Psoas muscle (tissue), 8 donors: ENCODE results near the gene DHRS12. TPM values are rescaled to one million over a fixed set of nuclear protein-coding genes. Genes with fewer than 3 reads are reported as not detected.

ENCODE experiments used
- ATAC-seq, 4 donors: fragments of 200-7000 bp; cut with Tn5 transposase; one replicate each; pipeline ENCODE4 v1.9.1; 2020; ENCODE audit warnings: moderate library complexity in 3 of 4, mild to moderate bottlenecking in 2 of 4
- DNase-seq, 2 donors: peaks; one replicate each; pipeline ENCODE4 v3.0.0-alpha.2; 2020
- H3K27ac ChIP-seq: fragments of 200-600 bp; one replicate; pipeline ENCODE4 v1.8.0; 2022
- H3K27me3 ChIP-seq, 3 donors: fragments of 200-600 bp in 1 of 3; one replicate each; pipeline versions ENCODE4 v1.6.1 to v1.8.0; 2013 to 2022; ENCODE audit warnings: low read length in 2 of 3, mild to moderate bottlenecking in 2 of 3, moderate library complexity in 1 of 3; ENCODE audit not compliant: insufficient read depth in 3 of 3
- H3K36me3 ChIP-seq, 2 donors: fragments of 200-600 bp in 1 of 2; one replicate each; pipeline versions ENCODE4 v1.6.1 to v1.8.0; 2013 to 2022; ENCODE audit warnings: low read depth in 1 of 2, mild to moderate bottlenecking in 1 of 2, moderate library complexity in 1 of 2; ENCODE audit not compliant: insufficient read depth in 1 of 2
- H3K4me1 ChIP-seq: fragments of 200-600 bp; one replicate; pipeline ENCODE4 v1.8.0; 2022
- H3K4me3 ChIP-seq: fragments of 200-600 bp; one replicate; pipeline ENCODE4 v1.8.0; 2022; ENCODE audit warnings: mild to moderate bottlenecking
- H3K9me3 ChIP-seq: fragments of 200-600 bp; one replicate; pipeline ENCODE4 v1.8.0; 2022
- WGBS, 3 donors: extraction: QIAGEN DNeasy Blood & Tissue Kit; methylation state at CpG; one replicate each; pipeline versions ENCODE4 v1.1.6 to v1.1.7; 2013; 5-methylcytosine and 5-hydroxymethylcytosine counted together
- intact Hi-C, 2 donors: fragments of 100-400 bp; cut with DNase I; formaldehyde crosslinking; loops; one replicate each; pipeline versions ENCODE4 v1.11.0 to v1.14.2; 2022
- polyA plus RNA-seq, 3 donors: library from polyadenylated mRNA; stranded (reverse); fragments of 200-250 nt; gene quantifications; one replicate each; pipeline ENCODE4 v1.2.3, GENCODE V29; 2013
- total RNA-seq, 4 donors: library from RNA; stranded (reverse); fragmentation: NEBNext Ultra II Directional in 2 of 4; extraction: Animal tissue kit (Norgen Biotek cat#: 25700) in 2 of 4; gene quantifications; one replicate each; pipeline versions ENCODE4 v1.2.1 to v1.2.4, GENCODE V29; 2021 to 2023
- TF ChIP-seq, protein P1 (sequence below): fragments of 200-600 bp; IDR thresholded peaks from one replicate; pipeline ENCODE4 v1.8.0; 2022; ENCODE audit warnings: antibody characterized with exemption
- donor health status: healthy with polysubstance abuse.
- donor health status: DM: no; HTN: no; CAD: no; lungs with moderate emphysema.
- donor health status: Bipolar disorder and iron deficiency.
- donor health status: healthy.
- donor health status: DM: yes; HTN: yes; CAD: no.
- donor health status: DM: no; HTN: no; CAD: no.
- donor health status: DM: no; HTN: no; CAD: no.
- donor health status: DM: yes; HTN: yes; CAD: no.

The DHRS12 gene
- total and polyA plus RNA-seq, 7 donors = 3.4 to 10.1 (median 4.9) TPM

DNA sequence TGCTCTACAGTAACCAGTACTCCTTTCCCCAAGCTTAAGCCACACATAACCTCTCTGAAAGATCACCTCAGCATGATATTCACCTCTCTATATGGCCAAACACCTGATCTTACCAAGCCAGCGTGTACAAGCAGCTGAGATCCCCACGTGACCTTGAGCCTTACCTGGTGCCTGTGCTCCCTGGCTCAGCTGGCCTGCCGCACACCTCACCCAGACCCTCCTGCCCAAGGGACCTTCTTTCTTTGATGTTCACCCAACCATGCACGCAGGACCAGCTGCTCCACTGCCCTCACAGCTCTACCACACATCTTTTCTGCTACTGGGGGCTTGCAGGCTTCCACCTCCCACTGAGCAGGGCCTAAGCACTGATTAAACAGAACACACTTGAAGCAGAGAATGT, 9.0 kb downstream of the DHRS12 start:
- Histone ChIP-seq H3K9me3 (no peaks in the 10 kb centered on the region), H3K4me1 (no peaks in the 10 kb centered on the region), H3K4me3 (no peak overlapping the region), H3K27me3 (no peaks in the 10 kb centered on the region), H3K27ac (no peak overlapping the region), H3K36me3 (peaks cover 2 to 35% of the 10 kb centered on the region in 2 donors)
- ATAC-seq = no peak
- intact Hi-C loops = loop anchor here in 1 of 2 donors (10.0 kb wide), 1 partner anchor 360 kb away; no protein-coding TSS in a partner anchor
- TF ChIP-seq, protein P1, sequence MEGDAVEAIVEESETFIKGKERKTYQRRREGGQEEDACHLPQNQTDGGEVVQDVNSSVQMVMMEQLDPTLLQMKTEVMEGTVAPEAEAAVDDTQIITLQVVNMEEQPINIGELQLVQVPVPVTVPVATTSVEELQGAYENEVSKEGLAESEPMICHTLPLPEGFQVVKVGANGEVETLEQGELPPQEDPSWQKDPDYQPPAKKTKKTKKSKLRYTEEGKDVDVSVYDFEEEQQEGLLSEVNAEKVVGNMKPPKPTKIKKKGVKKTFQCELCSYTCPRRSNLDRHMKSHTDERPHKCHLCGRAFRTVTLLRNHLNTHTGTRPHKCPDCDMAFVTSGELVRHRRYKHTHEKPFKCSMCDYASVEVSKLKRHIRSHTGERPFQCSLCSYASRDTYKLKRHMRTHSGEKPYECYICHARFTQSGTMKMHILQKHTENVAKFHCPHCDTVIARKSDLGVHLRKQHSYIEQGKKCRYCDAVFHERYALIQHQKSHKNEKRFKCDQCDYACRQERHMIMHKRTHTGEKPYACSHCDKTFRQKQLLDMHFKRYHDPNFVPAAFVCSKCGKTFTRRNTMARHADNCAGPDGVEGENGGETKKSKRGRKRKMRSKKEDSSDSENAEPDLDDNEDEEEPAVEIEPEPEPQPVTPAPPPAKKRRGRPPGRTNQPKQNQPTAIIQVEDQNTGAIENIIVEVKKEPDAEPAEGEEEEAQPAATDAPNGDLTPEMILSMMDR = no peak
- no peak for DNase-seq
- 53 to 92% (median 86%) methylated on average over 4 of the region's 4 CpGs for WGBS, 3 donors

DNA sequence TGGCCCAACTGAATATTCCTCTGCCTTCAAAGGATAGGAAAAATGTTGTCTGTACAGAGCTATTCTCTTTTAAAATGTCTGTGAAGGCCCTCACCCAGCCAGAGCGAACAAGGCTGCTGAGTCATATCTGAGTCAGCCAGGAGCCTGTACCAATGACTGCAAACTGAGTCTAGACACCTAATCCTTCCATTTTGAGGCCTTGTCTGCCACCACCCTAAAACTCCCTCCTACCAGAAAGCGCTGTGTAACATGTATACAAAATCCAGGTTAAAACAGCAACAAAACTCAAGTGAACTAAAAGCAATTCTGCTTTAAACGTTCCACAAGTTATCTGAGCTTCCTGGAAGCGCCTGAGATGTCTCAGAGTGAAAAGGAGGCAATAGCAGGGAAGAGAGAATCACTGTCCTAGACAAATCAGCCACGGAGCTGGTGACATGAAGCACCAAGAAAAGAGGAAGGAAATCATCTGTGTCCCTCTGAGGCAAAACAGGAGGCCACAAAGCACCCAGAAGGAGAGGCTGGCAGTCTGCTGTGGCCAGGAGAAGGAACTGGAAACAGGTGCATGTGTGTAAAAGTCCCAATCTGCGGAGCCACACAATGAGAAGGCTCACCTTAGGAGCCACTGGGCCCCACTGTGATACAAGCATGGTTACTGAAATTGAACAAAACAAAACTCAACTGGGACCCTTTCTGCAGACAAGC, 10.2 kb downstream of the DHRS12 start:
- WGBS, 3 donors = 70 to 81% (median 75%) methylated on average over 6 of the region's 6 CpGs
- intact Hi-C loops = loop anchor here in 1 of 2 donors (10.0 kb wide), 1 partner anchor 359 kb away; no protein-coding TSS in a partner anchor
- Histone ChIP-seq H3K27me3 (no peaks in the 10 kb centered on the region), H3K4me1 (no peaks in the 10 kb centered on the region), H3K4me3 (no peak overlapping the region), H3K36me3 (peaks cover 2 to 35% of the 10 kb centered on the region in 2 donors), H3K27ac (no peak overlapping the region), H3K9me3 (no peaks in the 10 kb centered on the region)
- DNase-seq (no peak), ATAC-seq (peak in 2 of 4 donors; percentile 53 to 61)
- TF ChIP-seq, protein P1 = no peak

DNA sequence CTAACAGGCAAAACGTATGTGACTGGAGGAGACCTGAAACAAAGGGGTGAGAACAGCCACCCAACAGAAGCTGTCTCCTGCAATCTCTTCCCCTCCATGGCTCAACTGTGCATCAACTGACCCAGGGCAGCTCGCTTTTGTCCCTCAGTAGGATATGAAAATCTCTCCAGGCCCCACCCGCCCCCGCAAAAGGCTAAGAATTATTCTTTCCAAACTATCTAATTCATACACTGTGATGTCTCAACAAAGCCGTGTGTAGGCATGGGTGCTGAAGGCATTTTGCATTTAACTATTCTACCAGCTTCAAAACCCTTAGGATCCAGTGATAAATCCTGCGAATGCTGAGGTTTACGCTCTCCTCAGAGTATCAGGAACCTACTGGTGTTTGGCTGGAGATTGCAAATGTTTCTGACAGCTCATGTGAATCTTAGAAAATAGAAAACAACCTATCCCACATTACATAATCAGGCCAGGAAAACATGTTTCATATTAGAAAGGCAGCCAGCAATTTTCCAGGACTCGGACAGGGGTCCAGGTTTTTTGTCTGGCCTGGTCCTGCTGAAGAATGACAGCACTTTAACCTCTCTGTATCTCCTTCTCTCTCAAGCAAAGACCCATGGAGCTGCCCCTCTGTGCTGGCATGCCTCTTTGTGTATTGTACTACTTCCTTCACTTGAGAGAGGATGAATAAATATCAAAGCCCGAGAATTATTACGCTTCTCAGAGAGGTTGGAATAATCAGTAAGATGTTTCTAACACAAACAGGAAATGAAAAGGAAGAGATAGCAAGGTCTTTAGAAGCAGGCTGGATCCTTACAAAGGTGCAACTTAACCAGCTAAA, 17.3 kb downstream of the DHRS12 start:
- no peak overlapping the region for H3K4me3 ChIP-seq
- peaks cover 8% of the 10 kb centered on the region for H3K4me1 ChIP-seq
- DNase-seq (no peak), ATAC-seq (peak in 1 of 4 donors; percentile 53)
- H3K36me3 ChIP-seq = peaks cover 2% of the 10 kb centered on the region in 2 donors
- intact Hi-C loops = no loop called here
- H3K27me3 ChIP-seq = no peaks in the 10 kb centered on the region
- H3K9me3 ChIP-seq = no peaks in the 10 kb centered on the region
- H3K27ac ChIP-seq = peak overlapping the region; percentile 27
- TF ChIP-seq, protein P1 = no peak
- 40 to 48% (median 46%) methylated on average over 10 of the region's 10 CpGs for WGBS, 3 donors

DNA sequence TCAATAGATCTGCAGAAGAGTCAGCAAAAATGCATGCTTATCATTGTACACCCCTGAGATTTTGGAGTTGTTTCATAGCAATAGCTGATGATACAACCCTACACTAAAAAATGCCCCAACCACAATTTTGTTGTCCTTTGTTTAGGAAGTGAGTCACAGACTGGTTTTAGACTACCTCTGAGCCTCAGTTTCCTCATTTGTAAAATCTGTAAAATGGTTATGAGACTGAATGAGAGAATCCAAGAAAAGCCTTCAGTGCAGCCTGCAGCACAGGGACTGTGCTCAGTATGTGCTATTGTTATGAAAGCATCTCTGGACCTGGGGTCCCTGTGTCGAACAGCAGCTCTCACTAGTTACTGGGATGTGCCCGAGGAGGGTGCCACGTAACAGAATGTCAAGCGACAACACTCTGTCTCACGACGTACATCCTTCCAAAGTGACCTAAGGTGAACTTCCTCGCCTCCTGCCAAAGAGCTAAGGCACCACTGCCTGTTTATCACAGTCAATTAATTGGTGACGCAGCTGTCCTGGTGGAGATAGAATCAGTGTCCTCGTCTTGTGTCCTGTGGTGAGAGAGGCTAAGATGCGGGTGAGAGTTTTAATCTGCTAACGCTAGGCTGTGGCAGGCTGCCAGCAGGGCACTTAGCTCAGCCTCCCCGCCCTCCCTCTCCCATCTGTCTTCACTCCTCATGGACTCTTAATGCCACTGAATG, 18.1 kb downstream of the DHRS12 start:
- Histone ChIP-seq H3K27ac (no peak overlapping the region), H3K36me3 (peaks cover 0 to 2% of the 10 kb centered on the region in 2 donors), H3K4me1 (peaks cover 8% of the 10 kb centered on the region), H3K9me3 (no peaks in the 10 kb centered on the region), H3K27me3 (no peaks in the 10 kb centered on the region), H3K4me3 (no peak overlapping the region)
- DNase-seq = peak; percentile 48 to 72
- TF ChIP-seq, protein P1 = no peak
- peak; percentile 25 to 79 (median 62) for ATAC-seq
- intact Hi-C loops = no loop called here
- 8 to 10% (median 8%) methylated on average over 12 of the region's 12 CpGs for WGBS, 3 donors
